ENCODE measurements around the gene TBC1D22B. TPM values are rescaled to one million over a fixed set of nuclear protein-coding genes. Genes with fewer than 3 reads are reported as not detected.

Gene TBC1D22B
- total and polyA plus RNA-seq, 2 donors (not counting 3 experiments of a cell fraction or from before 2014, with no cell fraction given): 13.1 to 13.6 TPM

- intact Hi-C loops (cut with micrococcal nuclease) (no loop called here), dilution Hi-C loops (cut with MboI; ENCODE audit: extremely low pct_ligation_motif_present, low sequenced_read_pairs) (no loop called here)
- Histone ChIP-seq H3K27ac (ENCODE audit: insufficient read depth, low read depth, low read length) (no peak overlapping the region), H3K4me3 (replicated peaks in 1 of 3; ENCODE audit: insufficient read depth in 1 of 3, low read depth in 1 of 3, low read length in 3 of 3) (no peak overlapping the region), H3K79me2 (ENCODE audit: control insufficient read depth, insufficient read depth, low read length) (no peaks in the 10 kb centered on the region), H3K4me2 (ENCODE audit: insufficient read depth, low read length) (no peak overlapping the region), H3K9me3 (replicated peaks; ENCODE audit: control insufficient read depth, insufficient read depth, low read length) (no peaks in the 10 kb centered on the region), H3K9ac (replicated peaks; ENCODE audit: extremely low read depth, insufficient read depth, low read length) (no peak overlapping the region), H4K20me1 (replicated peaks; ENCODE audit: control insufficient read depth, extremely low read depth, insufficient read depth, low read length) (no peaks in the 10 kb centered on the region), H3K27me3 (ENCODE audit: control insufficient read depth in 2 of 2, insufficient read depth in 2 of 2, low read length in 2 of 2) (no peaks in the 10 kb centered on the region), H3K9me1 (replicated peaks; ENCODE audit: control insufficient read depth, extremely low read depth, insufficient read depth, low read length) (no peaks in the 10 kb centered on the region), H3K36me3 (ENCODE audit: control insufficient read depth in 2 of 2, extremely low read depth in 1 of 2, insufficient read depth in 2 of 2, low read length in 2 of 2) (peaks cover 3 to 4% of the 10 kb centered on the region in 2 experiments), H3K4me1 (ENCODE audit: control insufficient read depth, extremely low read depth, insufficient read depth, low read length) (no peaks in the 10 kb centered on the region), H2AFZ (ENCODE audit: low read depth, low read length) (no peak overlapping the region)
- FAIRE-seq (no peak), DNase-seq (ENCODE audit: low read depth, low spot score) (no peak)
- CTCF ChIA-PET: no interaction called here
- TF ChIP-seq JUN (IDR thresholded peaks at IDR 0.05; ENCODE audit: borderline replicate concordance, insufficient read depth, insufficient read length, low read depth) (no peak), MAX (IDR thresholded peaks at IDR 0.05; ENCODE audit: insufficient read depth, insufficient read length) (no peak), MYC (IDR thresholded peaks at IDR 0.05; ENCODE audit: low read depth, low read length) (no peak), FOS (IDR thresholded peaks at IDR 0.05; ENCODE audit: borderline replicate concordance, insufficient read depth, low read length) (no peak), CTCF (IDR thresholded peaks at IDR 0.05; ENCODE audit: extremely low read depth in 1 of 2, insufficient read depth in 1 of 2, low read depth in 1 of 2, low read length in 2 of 2) (no peak), POLR2AphosphoS5 (IDR thresholded peaks at IDR 0.05; ENCODE audit: insufficient read depth, low read depth, low read length) (no peak), GATA2 (IDR thresholded peaks at IDR 0.05; ENCODE audit: insufficient read depth, insufficient read length, low read depth, low read length) (no peak), POLR2A (IDR thresholded peaks at IDR 0.05; ENCODE audit: low read depth, low read length) (no peak), EZH2 (IDR thresholded peaks at IDR 0.05; ENCODE audit: borderline replicate concordance, low read depth, low read length, severe bottlenecking) (no peak)
- POLR2A ChIA-PET: no interaction called here
- no TSS peak for BruUV-seq (replicated peaks)
Measured at GRCh38 chr6:37376078-37376743, 118.6 kb downstream of the TBC1D22B start.

All from endothelial cell of umbilical vein (primary cell).